HG03280 (cell line): ENCODE results near the gene TRIM46.
"Not testable (repeated sequence)": the region's sequence is repeated elsewhere in the genome, so short reads cannot be mapped to it uniquely, and the experiment has no call there.

Source experiments
- ATAC-seq: cut with Tn5 transposase; IDR thresholded peaks from one replicate; pipeline ENCODE4 v1.9.1; 2021; ENCODE audit warnings: mild to moderate bottlenecking, moderate library complexity; ENCODE audit not compliant: unreplicated experiment

The TRIM46 gene

GRCh38 chr1:155184835-155185782, 11.5 kb downstream of the TRIM46 start:
- ATAC-seq, result peak; percentile 66

GRCh38 chr1:155185783-155186066, 12.1 kb downstream of the TRIM46 start:
- no peak for ATAC-seq

GRCh38 chr1:155186067-155186793, 12.6 kb downstream of the TRIM46 start:
- ATAC-seq, result no peak

DNA sequence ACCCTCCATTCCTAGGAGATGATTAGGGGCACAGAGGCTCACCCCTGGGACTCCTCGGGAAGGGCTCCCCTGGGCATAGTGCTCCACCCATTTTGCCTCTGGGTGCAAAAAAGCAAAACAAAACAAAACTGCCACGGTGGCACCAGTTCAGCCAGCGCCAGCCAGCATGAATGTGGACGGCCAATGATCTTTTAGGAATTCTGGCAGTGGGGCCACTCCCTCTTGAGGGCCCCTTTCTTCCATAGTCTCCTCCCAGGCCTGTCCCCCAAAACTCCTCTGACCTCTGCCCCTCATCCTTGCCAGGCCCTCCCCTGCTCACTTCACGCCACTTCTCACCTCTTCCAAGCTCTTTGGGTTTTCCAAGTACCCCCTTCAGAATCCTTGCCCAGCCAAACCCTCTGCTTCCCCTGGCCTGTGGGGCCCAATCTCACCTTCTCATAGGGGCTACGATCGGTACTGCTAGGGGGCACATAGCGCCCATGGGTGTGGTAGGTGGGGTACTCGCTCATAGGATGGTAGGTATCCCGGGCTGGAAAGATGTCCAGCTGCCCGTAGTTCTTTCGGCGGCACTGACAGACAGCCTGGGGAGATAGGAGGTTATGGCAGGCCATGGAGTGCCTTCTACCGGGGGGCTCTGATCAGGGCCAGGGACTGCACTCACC, 13.3 kb downstream of the TRIM46 start:
- ATAC-seq, result no peak

DNA sequence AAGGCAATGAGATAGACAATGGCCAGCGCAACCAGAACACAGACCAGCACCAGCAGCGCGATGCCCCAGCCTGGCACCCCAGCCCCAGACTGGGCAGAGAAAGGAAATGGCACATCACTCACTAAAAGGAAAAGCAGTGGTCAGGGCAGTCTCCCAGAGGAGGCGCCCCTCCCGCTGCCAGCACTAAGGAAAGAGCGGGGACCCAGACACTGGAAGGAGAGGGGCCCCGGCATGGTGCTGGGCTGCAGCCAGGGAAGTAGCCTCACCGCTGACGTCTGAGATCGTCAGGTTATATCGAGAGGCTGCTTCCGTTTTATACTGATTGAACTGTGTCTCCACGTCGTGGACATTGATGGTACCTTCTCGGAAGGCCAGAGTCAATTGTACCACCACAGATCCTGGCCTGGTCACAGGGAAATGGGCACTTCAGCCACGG, 13.8 kb downstream of the TRIM46 start:
- ATAC-seq, result no peak

DNA sequence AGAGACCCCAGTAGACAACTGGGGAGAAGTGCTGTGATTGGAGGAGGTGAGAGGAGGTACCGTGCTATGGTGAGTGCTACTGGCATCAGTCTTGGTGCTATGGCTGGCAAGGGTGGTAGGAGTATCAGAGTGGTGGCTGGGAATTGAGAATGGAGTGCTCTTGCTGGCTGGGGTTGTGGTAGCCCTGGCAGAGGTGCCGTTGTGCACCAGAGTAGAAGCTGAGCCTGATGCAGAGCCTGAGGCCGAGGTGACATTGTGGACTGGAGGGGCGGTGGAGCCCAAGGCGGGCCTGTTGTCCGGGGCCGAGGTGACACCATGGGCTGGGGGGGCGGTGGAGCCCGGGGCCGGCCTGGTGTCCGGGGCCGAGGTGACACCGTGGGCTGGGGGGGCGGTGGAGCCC, 14.6 kb downstream of the TRIM46 start:
- ATAC-seq, result no peak

GRCh38 chr1:155189926-155190325, 16.3 kb downstream of the TRIM46 start:
- ATAC-seq, result not testable (repeated sequence)

- ATAC-seq, result no peak
Observed at GRCh38 chr1:155191904-155192303, 18.3 kb downstream of the TRIM46 start.

DNA sequence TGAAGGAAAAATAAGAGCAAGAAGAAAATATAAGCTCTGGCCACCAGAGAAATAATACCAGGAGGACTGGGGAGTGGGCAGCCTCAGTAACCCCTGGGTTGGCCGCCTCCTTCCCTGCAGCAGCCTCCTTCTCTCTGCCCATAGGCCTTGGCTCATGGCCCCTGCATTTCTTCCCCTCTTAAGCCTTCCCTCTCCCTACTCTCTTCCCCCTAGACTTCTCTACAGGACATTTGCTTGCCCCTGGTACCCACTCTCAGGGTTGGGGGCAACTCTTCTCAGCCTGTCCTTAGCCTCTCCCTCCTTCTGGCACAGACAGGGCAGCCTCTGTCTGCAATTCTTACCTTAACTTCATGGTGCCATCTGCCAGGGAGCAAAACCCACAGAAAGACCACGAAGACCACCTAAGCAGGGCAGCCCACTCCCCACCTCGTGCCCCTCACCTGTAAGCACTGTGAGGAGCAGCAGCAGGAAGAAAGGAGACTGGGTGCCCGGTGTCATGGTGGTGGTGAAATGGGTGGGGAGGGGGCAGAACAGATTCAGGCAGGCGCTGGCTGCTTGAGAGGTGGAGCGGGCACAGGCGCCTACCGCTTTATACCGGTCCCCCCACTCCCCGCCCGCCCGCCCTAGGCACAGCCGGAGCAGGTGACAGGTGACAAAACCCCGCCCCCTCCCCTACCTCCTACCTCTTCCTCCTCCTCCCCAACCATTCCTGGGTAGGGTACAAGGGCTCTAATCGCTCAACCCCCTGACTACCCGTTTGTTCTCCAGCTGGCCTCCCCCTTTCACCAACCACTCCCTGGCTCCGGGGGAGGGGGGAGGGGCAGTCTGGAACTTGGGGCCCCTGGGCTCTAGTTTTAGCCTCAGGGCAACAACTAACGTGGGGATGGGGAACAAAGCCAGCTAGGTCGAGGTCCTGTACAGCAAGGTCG, 19.0 kb downstream of the TRIM46 start:
- ATAC-seq, result no peak

- ATAC-seq, result peak; percentile 65
Observed at GRCh38 chr1:155193275-155193990, 19.8 kb downstream of the TRIM46 start.

- not testable (repeated sequence) for ATAC-seq
Observed at GRCh38 chr1:155193991-155194240, 20.3 kb downstream of the TRIM46 start.

GRCh38 chr1:155195201-155196102, 21.8 kb downstream of the TRIM46 start:
- no peak for ATAC-seq

- ATAC-seq, result no peak
Observed at GRCh38 chr1:155196103-155196892, 22.6 kb downstream of the TRIM46 start.

- ATAC-seq, result no peak
Observed at GRCh38 chr1:155196893-155197638, 23.4 kb downstream of the TRIM46 start.

DNA sequence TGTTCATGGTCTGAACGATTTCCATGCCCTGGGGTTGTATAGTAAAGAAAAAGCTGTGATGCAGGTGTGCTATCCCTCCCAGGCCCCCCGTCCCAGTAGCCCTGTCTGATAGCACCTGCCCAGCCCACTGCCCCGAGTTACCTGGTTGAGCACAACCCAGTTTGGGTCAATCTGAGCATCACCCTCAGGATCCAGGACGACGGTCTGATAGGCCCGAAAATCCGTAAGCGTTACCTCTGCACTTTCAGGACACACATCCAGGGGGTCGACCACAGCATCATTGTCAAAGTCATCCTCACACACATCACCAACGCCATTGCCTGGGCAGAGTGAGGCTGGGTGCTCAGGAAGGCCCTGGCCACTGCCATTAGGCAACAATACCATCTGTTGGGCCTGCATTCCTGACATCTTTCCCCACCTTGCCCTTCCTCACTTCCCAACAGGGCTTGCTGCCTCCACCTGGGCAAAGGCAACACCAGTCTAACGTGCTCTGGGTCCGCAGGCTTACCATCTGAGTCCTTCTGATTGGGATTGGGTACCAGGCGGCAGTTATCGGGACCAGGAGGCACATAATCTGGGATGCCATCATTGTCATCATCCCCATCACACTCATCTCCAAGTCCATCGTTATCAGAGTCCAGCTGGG, 24.4 kb downstream of the TRIM46 start:
- no peak for ATAC-seq

DNA sequence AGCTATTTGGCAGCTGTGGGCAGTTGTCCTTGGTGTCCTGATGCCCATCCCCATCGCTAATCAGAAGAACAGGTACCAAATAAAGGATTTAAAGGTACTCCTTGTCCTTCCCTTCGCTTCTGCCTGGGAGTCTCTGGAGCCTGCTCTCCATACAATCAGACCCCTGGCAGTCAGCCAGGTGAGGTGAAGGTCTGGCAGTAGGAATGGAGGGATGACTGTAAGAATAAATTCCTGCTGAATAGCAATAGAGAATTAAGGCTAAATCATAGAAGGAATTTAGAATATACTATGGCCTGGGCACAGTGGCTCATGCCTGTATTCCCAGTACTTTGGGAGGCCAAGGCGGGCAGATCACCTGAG, 24.9 kb downstream of the TRIM46 start:
- ATAC-seq, result no peak

DNA sequence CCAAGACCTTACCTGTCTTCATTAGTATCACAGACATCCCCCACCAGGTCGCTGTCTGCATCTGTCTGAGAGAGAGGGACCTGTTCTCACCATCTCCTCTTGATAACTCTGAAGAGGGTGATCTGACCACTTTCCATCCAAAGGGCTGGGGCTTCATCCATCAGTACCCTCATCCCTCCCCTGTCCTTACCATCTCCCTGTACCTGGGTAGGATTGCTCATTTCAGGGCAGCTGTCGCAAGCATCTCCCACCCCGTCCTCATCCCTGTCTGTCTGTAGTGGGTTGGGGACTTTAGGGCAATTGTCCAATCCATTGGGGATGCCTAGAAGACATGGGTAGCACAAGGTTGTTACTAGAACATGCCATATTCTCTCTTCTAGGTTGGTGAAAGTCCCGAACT, 26.1 kb downstream of the TRIM46 start:
- no peak for ATAC-seq
